BJ (cell line): ENCODE measurements around the gene SMYD3. TPM values are rescaled to one million over a fixed set of nuclear protein-coding genes. Genes with fewer than 3 reads are reported as not detected.

Source experiments
- CTCF ChIA-PET: fragments of 350-600 bp; formaldehyde crosslinking; extraction: SDS; loops from one replicate; lab custom pipeline; 2021; ENCODE audit warnings: antibody characterized with exemption, inconsistent platforms; lab: Yijun Ruan, JAX
- POLR2A ChIA-PET: fragments of 300-600 bp; sonication (Branson Sonifier 250); formaldehyde crosslinking; extraction: SDS; loops from one replicate; lab custom pipeline; 2021; ENCODE audit warnings: antibody characterized with exemption; lab: Charles Lee
- DNase-seq: peaks from one replicate; pipeline ENCODE4 v3.0.0-alpha.2; 2011; ENCODE audit warnings: low read depth
- H3K27me3 ChIP-seq: 2 replicates; pipeline ENCODE4 v1.6.0; 2011; ENCODE audit warnings: low read length; ENCODE audit not compliant: control insufficient read depth, insufficient read depth
- H3K36me3 ChIP-seq: 2 replicates; pipeline ENCODE4 v1.5.1; 2011; ENCODE audit warnings: low read length; ENCODE audit not compliant: control insufficient read depth, insufficient read depth
- H3K4me3 ChIP-seq: 2 replicates; pipeline ENCODE4 v1.5.1; 2011; ENCODE audit warnings: low read depth, mild to moderate bottlenecking, control low read depth, low read length
- polyA plus RNA-seq: library from polyadenylated mRNA; depleted of rRNA; stranded (reverse); fragments of >200 nt; gene quantifications from 2 replicates; pipeline ENCODE4 v1.2.3, GENCODE V29; 2011
- TF ChIP-seq, protein P1 (sequence below): IDR thresholded peaks from 2 replicates; pipeline ENCODE4 v1.5.1; 2011; ENCODE audit warnings: low read depth, mild to moderate bottlenecking, control low read depth, inconsistent platforms, low read length, moderate library complexity; ENCODE audit not compliant: insufficient read depth

Gene SMYD3
- polyA plus RNA-seq, 1 experiment, result 26.1 TPM

DNA sequence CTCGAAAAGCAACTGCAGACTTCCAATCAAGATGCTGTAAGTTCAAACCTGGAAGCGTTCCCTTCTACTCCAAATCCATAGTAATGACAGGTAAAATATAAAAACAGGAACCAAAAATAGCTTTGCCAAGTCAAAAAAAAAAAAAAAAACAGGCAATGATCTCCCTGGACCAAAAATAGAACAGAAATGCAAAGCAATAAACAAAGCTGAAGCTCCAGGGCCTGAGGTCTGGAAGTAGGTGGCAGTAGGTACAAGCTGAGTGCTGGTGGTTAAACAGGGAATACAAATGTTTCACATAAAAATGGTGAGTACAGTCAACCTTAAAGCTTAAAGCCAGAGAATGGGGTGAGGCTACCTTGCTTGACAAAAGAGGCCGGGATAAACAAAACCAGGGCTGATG is 610.8 kb downstream of the SMYD3 start:
- CTCF ChIA-PET, result interaction anchor here (0.6 to 1.1 kb wide), 4 partner anchors 14 to 811 kb away, joined by 3 to 5 read pairs (median 4); no protein-coding TSS in a partner anchor
- H3K36me3 ChIP-seq, result no peaks in the 10 kb centered on the region
- H3K27me3 ChIP-seq, result no peaks in the 10 kb centered on the region
- DNase-seq, result no peak
- no peak overlapping the region for H3K4me3 ChIP-seq
- TF ChIP-seq, protein P1, sequence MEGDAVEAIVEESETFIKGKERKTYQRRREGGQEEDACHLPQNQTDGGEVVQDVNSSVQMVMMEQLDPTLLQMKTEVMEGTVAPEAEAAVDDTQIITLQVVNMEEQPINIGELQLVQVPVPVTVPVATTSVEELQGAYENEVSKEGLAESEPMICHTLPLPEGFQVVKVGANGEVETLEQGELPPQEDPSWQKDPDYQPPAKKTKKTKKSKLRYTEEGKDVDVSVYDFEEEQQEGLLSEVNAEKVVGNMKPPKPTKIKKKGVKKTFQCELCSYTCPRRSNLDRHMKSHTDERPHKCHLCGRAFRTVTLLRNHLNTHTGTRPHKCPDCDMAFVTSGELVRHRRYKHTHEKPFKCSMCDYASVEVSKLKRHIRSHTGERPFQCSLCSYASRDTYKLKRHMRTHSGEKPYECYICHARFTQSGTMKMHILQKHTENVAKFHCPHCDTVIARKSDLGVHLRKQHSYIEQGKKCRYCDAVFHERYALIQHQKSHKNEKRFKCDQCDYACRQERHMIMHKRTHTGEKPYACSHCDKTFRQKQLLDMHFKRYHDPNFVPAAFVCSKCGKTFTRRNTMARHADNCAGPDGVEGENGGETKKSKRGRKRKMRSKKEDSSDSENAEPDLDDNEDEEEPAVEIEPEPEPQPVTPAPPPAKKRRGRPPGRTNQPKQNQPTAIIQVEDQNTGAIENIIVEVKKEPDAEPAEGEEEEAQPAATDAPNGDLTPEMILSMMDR, result no peak
- POLR2A ChIA-PET, result no interaction called here

DNA sequence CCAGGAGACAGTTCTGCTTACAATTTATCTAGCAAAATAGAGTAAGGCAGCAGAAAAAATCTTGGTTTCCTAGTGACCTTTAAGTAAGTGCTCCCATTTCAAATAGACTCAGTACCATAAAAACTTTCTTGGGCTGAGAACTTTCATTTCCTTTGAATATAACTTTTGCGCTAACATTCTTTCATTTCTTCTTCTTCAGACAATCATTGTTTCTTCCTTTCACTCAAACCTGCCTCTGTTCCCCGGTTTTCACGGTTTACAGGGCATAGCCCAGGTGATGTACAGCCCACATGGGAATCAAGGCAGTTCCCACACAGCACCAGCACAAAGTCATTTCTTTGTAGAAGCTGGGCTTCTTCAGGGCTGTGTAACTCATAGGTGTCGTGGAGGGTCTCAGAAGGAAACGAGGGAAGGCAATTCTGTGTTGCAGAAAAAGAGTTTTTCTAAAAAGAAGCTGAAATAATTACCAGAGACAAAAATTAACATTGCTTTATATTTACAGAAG is 611.6 kb downstream of the SMYD3 start:
- Histone ChIP-seq H3K27me3 (no peaks in the 10 kb centered on the region), H3K4me3 (no peak overlapping the region), H3K36me3 (no peaks in the 10 kb centered on the region)
- ChIA-PET CTCF (interaction anchor here (1.1 to 2.2 kb wide), 2 partner anchors 9 to 15 kb away, joined by 5 read pairs; no protein-coding TSS in a partner anchor), POLR2A (no interaction called here)
- TF ChIP-seq, protein P1, result no peak
- no peak for DNase-seq

DNA sequence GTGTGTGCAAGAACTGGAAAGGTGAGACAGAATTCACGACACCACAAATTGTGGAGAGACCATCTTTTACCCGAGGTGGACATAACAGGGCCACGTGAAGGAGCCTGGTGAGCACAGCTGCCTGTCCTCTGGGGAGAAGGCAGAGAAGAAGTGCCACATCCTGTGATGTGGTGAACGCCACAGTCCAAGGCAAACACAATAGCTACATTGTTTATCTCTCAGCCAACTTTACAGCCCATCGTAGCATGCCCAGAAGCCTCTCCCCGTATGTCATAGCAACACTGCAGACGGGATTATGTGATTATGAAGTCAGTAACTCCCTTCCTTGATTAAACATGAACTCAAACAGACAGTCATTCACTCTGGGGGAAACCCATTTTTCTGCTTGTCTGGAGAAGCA is 612.2 kb downstream of the SMYD3 start:
- ChIA-PET POLR2A (no interaction called here), CTCF (interaction anchor here (2.2 kb wide), 1 partner anchor 9 kb away, joined by 5 read pairs; no protein-coding TSS in a partner anchor)
- H3K27me3 ChIP-seq, result no peaks in the 10 kb centered on the region
- DNase-seq, result no peak
- no peaks in the 10 kb centered on the region for H3K36me3 ChIP-seq
- TF ChIP-seq, protein P1, result no peak
- no peak overlapping the region for H3K4me3 ChIP-seq

DNA sequence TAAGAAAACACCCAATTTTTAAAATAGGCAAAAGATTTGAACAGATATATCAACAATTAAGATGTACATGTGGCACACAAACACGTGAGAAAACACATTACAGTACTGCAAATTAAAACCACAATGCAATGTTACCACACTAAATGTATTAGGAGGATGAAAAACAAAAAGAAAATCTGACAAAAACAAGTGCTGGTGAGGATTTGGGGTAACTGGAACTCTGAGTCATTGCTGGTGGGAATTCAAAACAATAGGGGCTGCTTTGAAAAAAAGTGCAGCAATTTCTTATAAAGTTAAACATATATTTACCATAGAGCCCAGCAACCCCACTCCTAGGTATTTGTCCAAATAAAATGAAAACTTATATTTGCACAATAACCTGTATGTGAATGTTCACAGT is 614.1 kb downstream of the SMYD3 start:
- H3K4me3 ChIP-seq, result no peak overlapping the region
- no peaks in the 10 kb centered on the region for H3K27me3 ChIP-seq
- no peaks in the 10 kb centered on the region for H3K36me3 ChIP-seq
- POLR2A ChIA-PET, result no interaction called here
- no peak for DNase-seq
- TF ChIP-seq, protein P1, result no peak
- CTCF ChIA-PET, result no interaction called here

DNA sequence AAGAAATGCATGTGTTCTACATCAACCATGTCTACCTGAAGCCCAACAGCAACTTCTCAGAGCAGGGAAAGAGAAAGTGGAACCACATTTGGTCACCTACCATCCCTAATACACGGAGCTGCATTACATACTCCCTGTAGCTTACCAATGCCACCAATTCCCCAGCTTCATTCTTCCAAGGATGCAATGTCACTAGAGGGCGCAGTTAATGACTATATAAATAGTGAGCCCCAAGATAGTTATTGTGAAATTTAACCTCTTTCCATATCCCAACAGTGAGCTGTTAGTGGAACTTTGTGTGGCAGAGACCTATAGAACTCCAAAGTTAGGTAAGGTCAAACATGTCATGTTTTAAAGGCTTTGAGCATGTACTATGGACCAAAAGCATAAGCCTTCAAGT is 618.3 kb downstream of the SMYD3 start:
- ChIA-PET CTCF (interaction anchor here (0.7 to 1.1 kb wide), 2 partner anchors 17 to 33 kb away, joined by 3 to 4 read pairs; no protein-coding TSS in a partner anchor), POLR2A (interaction anchor here (0.6 kb wide), 1 partner anchor 573 kb away, joined by 4 read pairs; no protein-coding TSS in a partner anchor)
- TF ChIP-seq, protein P1, result peak; percentile 43
- no peak for DNase-seq
- Histone ChIP-seq H3K27me3 (no peaks in the 10 kb centered on the region), H3K36me3 (no peaks in the 10 kb centered on the region), H3K4me3 (no peak overlapping the region)
